Endodermal cell (in vitro differentiated cells): ENCODE results near the gene LRRC25. TPM values are rescaled to one million over a fixed set of nuclear protein-coding genes. Genes with fewer than 3 reads are reported as not detected.

Experiments used
- DNase-seq: peaks from one replicate; pipeline ENCODE4 v3.0.0-alpha.2; 2017
- H3K27ac ChIP-seq: 2 replicates; pipeline ENCODE4 v1.5.1; 2013; ENCODE audit warnings: mild to moderate bottlenecking, low read depth, low read length, moderate library complexity
- H3K27me3 ChIP-seq: 2 replicates; pipeline ENCODE4 v1.6.1; 2013; ENCODE audit warnings: mild to moderate bottlenecking, low read length, moderate library complexity; ENCODE audit not compliant: insufficient read depth, control insufficient read depth, poor library complexity, severe bottlenecking
- H3K36me3 ChIP-seq: 2 replicates; pipeline ENCODE4 v1.7.0; 2013; ENCODE audit warnings: mild to moderate bottlenecking, low read length, moderate library complexity; ENCODE audit not compliant: control insufficient read depth, insufficient read depth
- H3K4me1 ChIP-seq: one replicate; pipeline ENCODE4 v1.7.0; 2013; ENCODE audit warnings: low read length; ENCODE audit not compliant: control insufficient read depth, insufficient read depth
- H3K4me3 ChIP-seq: 2 replicates; pipeline ENCODE4 v1.5.1; 2013; ENCODE audit warnings: mild to moderate bottlenecking, low read length, moderate library complexity
- H3K9ac ChIP-seq: 2 replicates; pipeline ENCODE4 v1.6.1; 2013; ENCODE audit warnings: mild to moderate bottlenecking, low read length, moderate library complexity; ENCODE audit not compliant: poor library complexity, severe bottlenecking; ENCODE audit errors: extremely low read depth
- H3K9me3 ChIP-seq: 2 replicates; pipeline ENCODE4 v1.6.1; 2013; ENCODE audit warnings: mild to moderate bottlenecking, low read length, moderate library complexity; ENCODE audit not compliant: control insufficient read depth
- H3K27ac Mint-ChIP-seq: 2 replicates; pipeline ENCODE4 v1.8.0; 2020; ENCODE audit warnings: mixed read lengths
- H3K27me3 Mint-ChIP-seq: 2 replicates; pipeline ENCODE4 v1.8.0; 2021; ENCODE audit warnings: mild to moderate bottlenecking, mixed read lengths; ENCODE audit not compliant: insufficient read depth
- H3K36me3 Mint-ChIP-seq: 2 replicates; pipeline ENCODE4 v1.8.0; 2020; ENCODE audit warnings: low read depth, mixed read lengths
- H3K4me1 Mint-ChIP-seq: 2 replicates; pipeline ENCODE4 v1.8.0; 2020; ENCODE audit warnings: mixed read lengths
- H3K4me3 Mint-ChIP-seq: 2 replicates; pipeline ENCODE4 v1.8.0; 2020; ENCODE audit warnings: mild to moderate bottlenecking, moderate library complexity, mixed read lengths
- H3K9me3 Mint-ChIP-seq: 2 replicates; pipeline ENCODE4 v1.8.0; 2020; ENCODE audit warnings: mild to moderate bottlenecking, mixed read lengths
- WGBS, 2 experiments: methylation state at CpG; one replicate each; pipeline versions ENCODE4 v1.1.5 to v1.1.7; 2013; ENCODE audit warnings: missing lambda C conversion rate in 2 of 2, mixed read lengths in 1 of 2; ENCODE audit not compliant: insufficient coverage in 1 of 2, insufficient read length in 1 of 2; 5-methylcytosine and 5-hydroxymethylcytosine counted together
- total RNA-seq, 2 donors: library from RNA; stranded (reverse); fragmentation: NEBNext Ultra II Directional in 1 of 2; extraction: Animal tissue kit (Norgen Biotek cat#: 25700) in 1 of 2; gene quantifications; 2 replicates in 1 of 2; 3 replicates in 1 of 2; pipeline ENCODE4 v1.2.1, GENCODE V29; 2021
- TF ChIP-seq, protein P1 (sequence below): fragments of 200-600 bp; sonication (generic); conservative IDR thresholded peaks from 2 replicates; pipeline ENCODE4 v1.5.0; 2021; ENCODE audit warnings: antibody characterized with exemption, mild to moderate bottlenecking

LRRC25 gene
- total RNA-seq, 2 donors from 2014 or later = not detected

DNA sequence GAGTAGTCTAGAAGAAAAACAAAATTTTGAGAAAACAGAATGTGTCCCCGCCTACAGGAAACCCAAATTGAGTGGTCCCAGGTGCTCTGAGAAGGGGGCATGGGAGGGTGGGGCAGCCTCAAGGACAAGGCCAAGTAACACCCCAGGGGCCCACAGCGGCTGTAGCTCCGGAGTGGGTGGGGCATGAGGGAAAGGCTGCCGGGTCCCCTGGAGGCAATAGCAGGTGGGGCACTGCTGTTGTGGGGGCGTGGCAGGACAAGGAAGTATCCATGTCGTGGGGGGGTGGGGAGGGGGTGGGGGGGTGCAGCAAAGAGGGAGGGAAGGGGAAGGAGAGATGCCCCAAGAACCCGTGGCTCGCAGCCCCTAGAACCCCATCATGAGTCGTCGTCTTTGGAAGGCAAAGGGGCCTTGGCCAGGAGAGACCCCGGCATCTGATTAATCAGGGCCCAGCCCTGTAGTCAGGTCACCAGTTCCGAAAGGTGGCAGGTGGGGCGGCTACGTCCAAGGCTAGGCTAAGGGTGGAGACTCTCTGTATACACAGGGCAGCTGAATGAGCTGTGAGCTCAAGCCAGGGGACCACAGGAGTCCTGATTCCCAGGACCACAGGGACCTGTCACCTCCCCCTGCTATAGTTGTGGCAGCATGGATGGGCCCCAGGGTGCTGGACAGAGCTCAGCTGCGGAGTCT is 48.0 kb upstream of the LRRC25 start:
- Histone ChIP-seq H3K9me3 (no peaks in the 10 kb centered on the region), H3K27me3 (no peaks in the 10 kb centered on the region), H3K36me3 (peaks cover 11% of the 10 kb centered on the region), H3K27ac (no peak overlapping the region), H3K4me3 (no peak overlapping the region), H3K9ac (no peak overlapping the region), H3K4me1 (no peaks in the 10 kb centered on the region)
- no peak for DNase-seq
- Mint-ChIP-seq H3K36me3 (peaks cover 19% of the 10 kb centered on the region), H3K4me3 (no peak overlapping the region), H3K4me1 (no peaks in the 10 kb centered on the region), H3K9me3 (peaks cover 3% of the 10 kb centered on the region), H3K27ac (no peak overlapping the region), H3K27me3 (no peaks in the 10 kb centered on the region)
- 92 to 98% methylated on average over 10 to 15 of the region's 15 CpGs for WGBS, 2 experiments
- TF ChIP-seq, protein P1, sequence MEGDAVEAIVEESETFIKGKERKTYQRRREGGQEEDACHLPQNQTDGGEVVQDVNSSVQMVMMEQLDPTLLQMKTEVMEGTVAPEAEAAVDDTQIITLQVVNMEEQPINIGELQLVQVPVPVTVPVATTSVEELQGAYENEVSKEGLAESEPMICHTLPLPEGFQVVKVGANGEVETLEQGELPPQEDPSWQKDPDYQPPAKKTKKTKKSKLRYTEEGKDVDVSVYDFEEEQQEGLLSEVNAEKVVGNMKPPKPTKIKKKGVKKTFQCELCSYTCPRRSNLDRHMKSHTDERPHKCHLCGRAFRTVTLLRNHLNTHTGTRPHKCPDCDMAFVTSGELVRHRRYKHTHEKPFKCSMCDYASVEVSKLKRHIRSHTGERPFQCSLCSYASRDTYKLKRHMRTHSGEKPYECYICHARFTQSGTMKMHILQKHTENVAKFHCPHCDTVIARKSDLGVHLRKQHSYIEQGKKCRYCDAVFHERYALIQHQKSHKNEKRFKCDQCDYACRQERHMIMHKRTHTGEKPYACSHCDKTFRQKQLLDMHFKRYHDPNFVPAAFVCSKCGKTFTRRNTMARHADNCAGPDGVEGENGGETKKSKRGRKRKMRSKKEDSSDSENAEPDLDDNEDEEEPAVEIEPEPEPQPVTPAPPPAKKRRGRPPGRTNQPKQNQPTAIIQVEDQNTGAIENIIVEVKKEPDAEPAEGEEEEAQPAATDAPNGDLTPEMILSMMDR = no peak

DNA sequence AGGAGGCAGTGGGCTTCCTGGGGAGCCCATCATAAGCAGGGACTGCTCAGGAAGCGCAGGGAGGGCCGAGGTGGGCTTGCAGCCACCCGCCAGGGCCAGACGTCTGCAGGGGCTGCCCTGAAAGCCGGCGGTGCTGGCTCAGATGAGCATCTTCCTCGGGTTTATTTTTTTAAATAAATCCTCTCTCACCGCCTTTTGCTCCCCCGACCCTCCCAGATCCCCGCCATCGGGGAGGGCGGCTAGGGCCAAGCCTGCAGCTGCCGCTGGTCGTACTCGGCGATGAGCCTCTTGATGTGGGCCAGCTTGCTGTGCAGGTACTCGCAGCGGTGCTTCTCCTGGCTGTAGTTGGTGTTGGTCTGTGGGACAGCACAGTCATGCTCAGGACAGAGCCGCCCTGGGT is 47.1 kb upstream of the LRRC25 start:
- no peak for DNase-seq
- Histone ChIP-seq H3K4me1 (peaks cover 3% of the 10 kb centered on the region), H3K9me3 (no peaks in the 10 kb centered on the region), H3K9ac (no peak overlapping the region), H3K4me3 (no peak overlapping the region), H3K27me3 (no peaks in the 10 kb centered on the region), H3K36me3 (peaks cover 4% of the 10 kb centered on the region), H3K27ac (peak overlapping the region; percentile 49)
- WGBS, 2 experiments = 92% methylated on average over 11 to 19 of the region's 19 CpGs
- H3K36me3 Mint-ChIP-seq = peaks cover 19% of the 10 kb centered on the region
- peaks cover 3% of the 10 kb centered on the region for H3K9me3 Mint-ChIP-seq
- TF ChIP-seq, protein P1 = no peak
- no peaks in the 10 kb centered on the region for H3K27me3 Mint-ChIP-seq
- H3K27ac Mint-ChIP-seq = no peak overlapping the region
- peaks cover 2% of the 10 kb centered on the region for H3K4me1 Mint-ChIP-seq
- no peak overlapping the region for H3K4me3 Mint-ChIP-seq

DNA sequence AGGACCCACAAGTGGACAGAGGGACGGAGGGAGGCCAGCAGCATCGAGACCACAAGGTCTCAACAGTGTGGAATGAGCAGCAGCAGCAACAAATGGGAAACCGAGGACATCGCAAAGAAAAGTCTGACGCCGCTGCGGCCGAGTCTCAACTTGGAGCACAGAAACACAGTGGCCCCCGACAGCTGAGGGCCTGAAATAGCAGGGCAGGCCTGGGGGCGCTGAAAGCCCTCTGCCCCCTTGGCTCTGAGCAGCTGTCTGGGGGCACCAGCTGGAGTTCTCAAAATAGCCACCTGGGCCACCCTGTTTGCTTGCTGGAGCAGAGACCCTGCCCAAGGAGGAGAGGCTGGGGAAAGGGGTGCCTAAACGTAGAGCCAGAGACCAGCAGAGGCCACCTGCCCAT is 46.4 kb upstream of the LRRC25 start:
- 94 to 99% methylated on average over 10 to 11 of the region's 11 CpGs for WGBS, 2 experiments
- H3K9me3 Mint-ChIP-seq = peaks cover 3% of the 10 kb centered on the region
- peaks cover 4% of the 10 kb centered on the region for H3K36me3 ChIP-seq
- H3K27me3 ChIP-seq = no peaks in the 10 kb centered on the region
- DNase-seq = no peak
- H3K4me3 ChIP-seq = no peak overlapping the region
- H3K27ac ChIP-seq = peak overlapping the region; percentile 49
- H3K4me3 Mint-ChIP-seq = no peak overlapping the region
- TF ChIP-seq, protein P1 = no peak
- H3K4me1 ChIP-seq = peaks cover 10% of the 10 kb centered on the region
- H3K27ac Mint-ChIP-seq = no peak overlapping the region
- H3K27me3 Mint-ChIP-seq = no peaks in the 10 kb centered on the region
- H3K4me1 Mint-ChIP-seq = peaks cover 9% of the 10 kb centered on the region
- H3K9me3 ChIP-seq = no peaks in the 10 kb centered on the region
- no peak overlapping the region for H3K9ac ChIP-seq
- H3K36me3 Mint-ChIP-seq = peaks cover 19% of the 10 kb centered on the region
